HG02885 (cell line): ENCODE measurements around the gene SLC25A45.

Experiments
- ATAC-seq: cut with Tn5 transposase; IDR thresholded peaks from one replicate; pipeline ENCODE4 v1.9.1; 2021; ENCODE audit warnings: mild to moderate bottlenecking; ENCODE audit not compliant: unreplicated experiment, poor library complexity

Gene SLC25A45

GRCh38 chr11:65410936-65411680 lies 28.7 kb upstream of the SLC25A45 start:
- ATAC-seq: no peak

GRCh38 chr11:65404638-65405339 lies 22.3 kb upstream of the SLC25A45 start:
- no peak for ATAC-seq

GRCh38 chr11:65404210-65404609 lies 21.8 kb upstream of the SLC25A45 start:
- ATAC-seq: no peak

GRCh38 chr11:65403607-65404121 lies 21.2 kb upstream of the SLC25A45 start:
- ATAC-seq: no peak

GRCh38 chr11:65402790-65403189 lies 20.3 kb upstream of the SLC25A45 start:
- ATAC-seq: no peak

- no peak for ATAC-seq
Observed at GRCh38 chr11:65401803-65402248, 19.4 kb upstream of the SLC25A45 start.

- ATAC-seq: no peak
Observed at GRCh38 chr11:65401073-65401802, 18.8 kb upstream of the SLC25A45 start.

- no peak for ATAC-seq
Observed at GRCh38 chr11:65400307-65401072, 18.0 kb upstream of the SLC25A45 start.

GRCh38 chr11:65399845-65400244 lies 17.4 kb upstream of the SLC25A45 start:
- no peak for ATAC-seq

- ATAC-seq: no peak
Observed at GRCh38 chr11:65399249-65399648, 16.8 kb upstream of the SLC25A45 start.

- no peak for ATAC-seq
Observed at GRCh38 chr11:65398362-65398910, 16.0 kb upstream of the SLC25A45 start.

- no peak for ATAC-seq
Observed at GRCh38 chr11:65396769-65397745, 14.6 kb upstream of the SLC25A45 start.

GRCh38 chr11:65395961-65396530 lies 13.6 kb upstream of the SLC25A45 start:
- no peak for ATAC-seq

- ATAC-seq: no peak
Observed at GRCh38 chr11:65394125-65394536, 11.7 kb upstream of the SLC25A45 start.

- ATAC-seq: no peak
Observed at GRCh38 chr11:65393513-65394079, 11.2 kb upstream of the SLC25A45 start.

GRCh38 chr11:65392899-65393298 lies 10.5 kb upstream of the SLC25A45 start:
- no peak for ATAC-seq

- ATAC-seq: no peak
Observed at GRCh38 chr11:65392186-65392829, 9.9 kb upstream of the SLC25A45 start.

- ATAC-seq: no peak
Observed at GRCh38 chr11:65390996-65391395, 8.6 kb upstream of the SLC25A45 start.
